Astrocyte (in vitro differentiated cells and primary cell): ENCODE data around the gene ST6GALNAC6.

Experiments used
- CTCF ChIP-seq: IDR thresholded peaks from 2 replicates; pipeline ENCODE4 v1.5.1; 2011; ENCODE audit warnings: low read depth, mild to moderate bottlenecking, inconsistent platforms, low read length, moderate library complexity; ENCODE audit not compliant: insufficient read depth
- EZH2 ChIP-seq: IDR thresholded peaks from 2 replicates; pipeline ENCODE4 v1.6.1; 2012; ENCODE audit warnings: mild to moderate bottlenecking, low read length, inconsistent platforms; ENCODE audit not compliant: insufficient read depth

GRCh38 chr9:127943011-127943662, 43.7 kb upstream of the ST6GALNAC6 start:
- TF ChIP-seq CTCF, result peak; percentile 6
- TF ChIP-seq EZH2, result no peak
